PC-9 (cell line): ENCODE measurements around the gene SARNP. TPM values are rescaled to one million over a fixed set of nuclear protein-coding genes. Genes with fewer than 3 reads are reported as not detected.

Experiments used
- BruUV-seq: library from RNA; stranded (reverse); fragments of 400-500 nt; replicated peaks from 2 replicates; lab custom pipeline; 2021; lab: Mats Ljungman, UMichigan
- CTCF ChIA-PET: fragments of 300-600 bp; sonication (Branson Sonifier 250); formaldehyde crosslinking; loops from one replicate; lab custom pipeline; 2022; ENCODE audit warnings: antibody characterized with exemption; lab: Charles Lee
- POLR2A ChIA-PET: fragments of 300-600 bp; sonication (Branson Sonifier 250); formaldehyde crosslinking; loops from one replicate; lab custom pipeline; 2022; ENCODE audit warnings: antibody characterized with exemption; ENCODE audit not compliant: unreplicated experiment; lab: Charles Lee
- DNase-seq, 2 experiments: peaks; one replicate each; pipeline versions ENCODE4 v3.0.0 to v3.0.0-alpha.2; 2015 to 2022; ENCODE audit warnings: mixed read lengths in 1 of 2
- H2AFZ ChIP-seq: fragments of 200-600 bp; sonication (generic); 2 replicates; pipeline ENCODE4 v1.8.1; 2017; ENCODE audit warnings: antibody characterized with exemption
- H3F3A ChIP-seq: fragments of 200-600 bp; sonication (generic); 2 replicates; pipeline ENCODE4 v1.8.1; 2017; ENCODE audit warnings: antibody characterized with exemption, mild to moderate bottlenecking, low read depth; ENCODE audit not compliant: insufficient read depth
- H3K27ac ChIP-seq: fragments of 200-600 bp; sonication (generic); 2 replicates; pipeline ENCODE4 v1.6.1; 2016; ENCODE audit warnings: mixed run types
- H3K27me3 ChIP-seq: fragments of 200-600 bp; sonication (generic); 2 replicates; pipeline ENCODE4 v1.6.1; 2016; ENCODE audit warnings: low read depth, mixed run types; ENCODE audit not compliant: insufficient read depth
- H3K36me3 ChIP-seq: fragments of 200-600 bp; sonication (generic); 2 replicates; pipeline ENCODE4 v1.6.1; 2016; ENCODE audit warnings: low read depth, mixed run types
- H3K4me1 ChIP-seq: fragments of 200-600 bp; sonication (generic); replicated peaks from 2 replicates; pipeline ENCODE4 v1.6.1; 2016; ENCODE audit warnings: mixed run types; ENCODE audit not compliant: insufficient read depth
- H3K4me2 ChIP-seq: fragments of 200-600 bp; sonication (generic); 2 replicates; pipeline ENCODE4 v1.6.1; 2017; ENCODE audit warnings: mixed run types
- H3K4me3 ChIP-seq: fragments of 200-600 bp; sonication (generic); 2 replicates; pipeline ENCODE4 v1.6.1; 2016; ENCODE audit warnings: mixed run types
- H3K79me2 ChIP-seq: fragments of 200-600 bp; sonication (generic); 2 replicates; pipeline ENCODE4 v1.6.1; 2017; ENCODE audit warnings: low read depth, mixed run types
- H3K9me2 ChIP-seq: fragments of 200-600 bp; sonication (generic); 2 replicates; pipeline ENCODE4 v1.8.1; 2017; ENCODE audit warnings: mild to moderate bottlenecking; ENCODE audit not compliant: insufficient read depth
- H3K9me3 ChIP-seq: fragments of 200-600 bp; sonication (generic); 2 replicates; pipeline ENCODE4 v1.8.1; 2016; ENCODE audit warnings: low read depth; ENCODE audit not compliant: insufficient read depth
- H4K20me1 ChIP-seq: fragments of 200-600 bp; sonication (generic); 2 replicates; pipeline ENCODE4 v1.8.1; 2017; ENCODE audit not compliant: insufficient read depth
- EZH2 ChIP-seq: fragments of 200-600 bp; sonication (generic); IDR thresholded peaks from 2 replicates; pipeline ENCODE4 v1.8.0; 2017; ENCODE audit warnings: antibody characterized with exemption, low read depth
- intact Hi-C: fragments of 100-400 bp; cut with micrococcal nuclease; formaldehyde crosslinking; loops from one replicate; pipeline ENCODE4 v1.10.0; 2022; ENCODE audit not compliant: unreplicated experiment
- total RNA-seq: library from RNA; stranded (reverse); gene quantifications from 2 replicates; pipeline ENCODE4 v1.2.3, GENCODE V29; 2021
- TF ChIP-seq, protein P1 (sequence below): fragments of 200-600 bp; sonication (generic); conservative IDR thresholded peaks from 2 replicates; pipeline ENCODE4 v1.6.1; 2017; ENCODE audit warnings: mixed run types, antibody characterized with exemption, mild to moderate bottlenecking, moderate library complexity

SARNP gene
- total RNA-seq, 1 experiment from 2014 or later = 74.8 TPM

DNA sequence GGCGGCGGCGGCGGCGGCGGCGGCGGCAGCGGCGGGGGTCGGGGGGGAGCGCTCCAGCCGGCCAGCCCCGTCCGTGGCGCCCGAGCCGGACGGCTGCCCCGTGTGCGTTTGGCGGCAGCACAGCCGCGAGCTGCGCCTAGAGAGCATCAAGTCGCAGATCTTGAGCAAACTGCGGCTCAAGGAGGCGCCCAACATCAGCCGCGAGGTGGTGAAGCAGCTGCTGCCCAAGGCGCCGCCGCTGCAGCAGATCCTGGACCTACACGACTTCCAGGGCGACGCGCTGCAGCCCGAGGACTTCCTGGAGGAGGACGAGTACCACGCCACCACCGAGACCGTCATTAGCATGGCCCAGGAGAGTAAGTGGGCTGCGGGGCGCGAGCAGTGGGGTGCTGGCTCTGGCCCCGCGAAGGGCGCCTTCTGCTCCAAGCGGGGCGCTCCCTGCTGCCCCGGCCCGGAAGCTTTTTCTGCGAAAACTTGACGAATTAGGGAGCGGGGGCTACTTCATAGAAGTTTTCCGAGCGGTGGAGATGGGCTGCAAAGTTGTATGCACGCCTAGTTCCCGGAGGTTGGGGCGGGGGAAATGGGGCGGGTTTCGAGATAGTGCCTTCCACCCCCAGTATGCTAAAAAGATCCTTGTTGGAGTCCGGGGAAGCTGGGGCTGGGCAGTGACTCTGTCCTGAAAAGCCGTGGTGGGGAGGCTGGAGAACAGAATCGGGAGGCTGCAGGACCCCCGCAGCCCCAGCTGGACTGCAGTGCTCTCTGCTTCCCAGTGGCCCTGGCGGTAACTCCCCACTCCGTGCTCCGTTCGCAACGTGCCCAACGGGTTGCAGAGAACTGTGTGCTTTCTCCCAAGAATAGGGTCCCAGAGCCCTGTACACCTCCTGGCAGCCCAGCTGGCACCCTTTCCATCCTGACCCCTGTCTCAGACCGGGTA is 73.9 kb downstream of the SARNP start:
- DNase-seq = peak; percentile 46 to 60
- peaks cover 10% of the 10 kb centered on the region; the same call in 1 of the 2 replicates for H3F3A ChIP-seq
- H3K4me2 ChIP-seq = peak overlapping the region; percentile 91
- H3K4me3 ChIP-seq = peak overlapping the region; percentile 59
- no peak for TF ChIP-seq EZH2
- TF ChIP-seq, protein P1, sequence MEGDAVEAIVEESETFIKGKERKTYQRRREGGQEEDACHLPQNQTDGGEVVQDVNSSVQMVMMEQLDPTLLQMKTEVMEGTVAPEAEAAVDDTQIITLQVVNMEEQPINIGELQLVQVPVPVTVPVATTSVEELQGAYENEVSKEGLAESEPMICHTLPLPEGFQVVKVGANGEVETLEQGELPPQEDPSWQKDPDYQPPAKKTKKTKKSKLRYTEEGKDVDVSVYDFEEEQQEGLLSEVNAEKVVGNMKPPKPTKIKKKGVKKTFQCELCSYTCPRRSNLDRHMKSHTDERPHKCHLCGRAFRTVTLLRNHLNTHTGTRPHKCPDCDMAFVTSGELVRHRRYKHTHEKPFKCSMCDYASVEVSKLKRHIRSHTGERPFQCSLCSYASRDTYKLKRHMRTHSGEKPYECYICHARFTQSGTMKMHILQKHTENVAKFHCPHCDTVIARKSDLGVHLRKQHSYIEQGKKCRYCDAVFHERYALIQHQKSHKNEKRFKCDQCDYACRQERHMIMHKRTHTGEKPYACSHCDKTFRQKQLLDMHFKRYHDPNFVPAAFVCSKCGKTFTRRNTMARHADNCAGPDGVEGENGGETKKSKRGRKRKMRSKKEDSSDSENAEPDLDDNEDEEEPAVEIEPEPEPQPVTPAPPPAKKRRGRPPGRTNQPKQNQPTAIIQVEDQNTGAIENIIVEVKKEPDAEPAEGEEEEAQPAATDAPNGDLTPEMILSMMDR = no peak
- intact Hi-C loops = loop anchor here (5.0 kb wide), 1 partner anchor 74 kb away; the partner anchor contains the start of genes ORMDL2 and SARNP
- no peaks in the 10 kb centered on the region for H3K36me3 ChIP-seq
- no peaks in the 10 kb centered on the region for H3K9me3 ChIP-seq
- BruUV-seq = TSS peak; percentile 34
- no peaks in the 10 kb centered on the region for H3K27me3 ChIP-seq
- H2AFZ ChIP-seq = peak overlapping the region; percentile 69
- peaks cover 12% of the 10 kb centered on the region; the same call in 1 of the 2 replicates for H3K4me1 ChIP-seq
- POLR2A ChIA-PET = interaction anchor here (0.5 kb wide), 1 partner anchor 74 kb away, joined by 3 read pairs; the partner anchor contains the start of gene SARNP
- no peak overlapping the region for H3K27ac ChIP-seq
- CTCF ChIA-PET = no interaction called here
- H3K79me2 ChIP-seq = no peaks in the 10 kb centered on the region
- H3K9me2 ChIP-seq = no peaks in the 10 kb centered on the region
- no peaks in the 10 kb centered on the region for H4K20me1 ChIP-seq

DNA sequence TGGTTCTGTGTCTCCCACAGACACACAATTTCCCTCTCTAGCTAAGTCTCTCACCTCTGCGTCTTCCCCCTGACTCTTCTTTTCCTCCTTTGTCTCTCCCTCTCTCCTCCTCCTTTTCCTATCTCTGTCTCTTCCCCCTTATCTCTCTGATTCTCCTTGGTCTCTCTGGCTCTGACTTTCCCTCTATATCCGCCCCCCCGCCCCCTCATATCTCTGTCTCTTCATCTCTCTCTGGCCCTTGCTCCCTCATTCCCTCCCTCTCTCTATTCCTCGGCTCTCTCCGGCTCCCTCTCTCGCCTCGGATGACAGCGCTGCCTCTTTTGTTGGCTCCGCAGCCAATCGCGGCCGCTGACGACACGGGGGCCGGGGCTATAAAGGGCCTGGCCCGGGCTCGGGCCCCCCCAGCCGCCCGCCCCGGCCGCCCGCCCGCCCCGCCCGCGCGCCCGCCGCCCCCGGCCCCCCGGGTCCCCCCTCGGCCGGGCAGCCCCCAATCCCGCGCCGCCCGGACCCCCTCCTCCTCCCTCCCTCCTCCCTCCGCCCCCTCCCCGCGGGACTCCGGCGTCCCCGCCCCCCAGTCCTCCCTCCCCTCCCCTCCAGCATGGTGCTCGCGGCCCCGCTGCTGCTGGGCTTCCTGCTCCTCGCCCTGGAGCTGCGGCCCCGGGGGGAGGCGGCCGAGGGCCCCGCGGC is 74.7 kb downstream of the SARNP start, which contains the start of gene GDF11:
GDF11 (plus strand) TSS at position 404 of the 687 bp plus-strand sequence; CDS start at position 599, 195 bp downstream.
- intact Hi-C loops = loop anchor here (5.0 kb wide), 1 partner anchor 74 kb away; the partner anchor contains the start of genes ORMDL2 and SARNP

More for the DNA sequence above, 74.7 kb downstream of the SARNP start, which contains the start of gene GDF11:
- H3K27me3 ChIP-seq = no peaks in the 10 kb centered on the region
- H3K4me3 ChIP-seq = peak within 1 kb of the TSS; percentile 59
- ChIA-PET CTCF (no interaction called here), POLR2A (interaction anchor here (0.7 kb wide), 1 partner anchor 113 kb away, joined by 4 read pairs; no protein-coding TSS in a partner anchor)
- DNase-seq = peak; percentile 49 to 72
- H3K4me2 ChIP-seq = peak within 1 kb of the TSS; percentile 91
- H4K20me1 ChIP-seq = no peaks in the 10 kb centered on the region
- peaks cover 10% of the 10 kb centered on the region; the same call in 1 of the 2 replicates for H3F3A ChIP-seq
- no TSS peak for BruUV-seq
- TF ChIP-seq EZH2 = no peak
- TF ChIP-seq, protein P1 = no peak
- H3K79me2 ChIP-seq = no peaks in the 10 kb centered on the region
- H3K36me3 ChIP-seq = no peaks in the 10 kb centered on the region
- no peaks in the 10 kb centered on the region for H3K9me2 ChIP-seq
- H3K27ac ChIP-seq = no peak within 1 kb of the TSS
- peaks cover 19% of the 10 kb centered on the region for H3K4me1 ChIP-seq
- peak within 1 kb of the TSS; percentile 69 for H2AFZ ChIP-seq
- no peaks in the 10 kb centered on the region for H3K9me3 ChIP-seq
